ENCODE measurements around the gene SCN8A. TPM values are rescaled to one million over a fixed set of nuclear protein-coding genes. Genes with fewer than 3 reads are reported as not detected.

Gene SCN8A
- total RNA-seq, 1 experiment from 2014 or later: 5.4 TPM

- Mint-ChIP-seq H3K27ac (ENCODE audit: unreplicated experiment) (peak overlapping the region; percentile 61), H3K4me1 (ENCODE audit: low read depth, unreplicated experiment) (peaks cover 10% of the 10 kb centered on the region), H3K9me3 (ENCODE audit: low read depth, unreplicated experiment) (no peaks in the 10 kb centered on the region), H3K27me3 (ENCODE audit: unreplicated experiment) (no peaks in the 10 kb centered on the region), H3K36me3 (ENCODE audit: insufficient read depth, unreplicated experiment) (peaks cover 19% of the 10 kb centered on the region), H3K4me3 (ENCODE audit: low read depth, unreplicated experiment) (peak overlapping the region; percentile 91)
- DNase-seq: no peak
- CTCF ChIA-PET: no interaction called here
- intact Hi-C loops (cut with micrococcal nuclease; ENCODE audit: unreplicated experiment): no loop called here
- no peak for TF ChIP-seq CTCF (IDR thresholded peaks at IDR 0.05; ENCODE audit: unreplicated experiment)
- no TSS peak for BruUV-seq (replicated peaks)
Measured at GRCh38 chr12:51589557-51590176, 1.4 kb upstream of the SCN8A start.

DNA sequence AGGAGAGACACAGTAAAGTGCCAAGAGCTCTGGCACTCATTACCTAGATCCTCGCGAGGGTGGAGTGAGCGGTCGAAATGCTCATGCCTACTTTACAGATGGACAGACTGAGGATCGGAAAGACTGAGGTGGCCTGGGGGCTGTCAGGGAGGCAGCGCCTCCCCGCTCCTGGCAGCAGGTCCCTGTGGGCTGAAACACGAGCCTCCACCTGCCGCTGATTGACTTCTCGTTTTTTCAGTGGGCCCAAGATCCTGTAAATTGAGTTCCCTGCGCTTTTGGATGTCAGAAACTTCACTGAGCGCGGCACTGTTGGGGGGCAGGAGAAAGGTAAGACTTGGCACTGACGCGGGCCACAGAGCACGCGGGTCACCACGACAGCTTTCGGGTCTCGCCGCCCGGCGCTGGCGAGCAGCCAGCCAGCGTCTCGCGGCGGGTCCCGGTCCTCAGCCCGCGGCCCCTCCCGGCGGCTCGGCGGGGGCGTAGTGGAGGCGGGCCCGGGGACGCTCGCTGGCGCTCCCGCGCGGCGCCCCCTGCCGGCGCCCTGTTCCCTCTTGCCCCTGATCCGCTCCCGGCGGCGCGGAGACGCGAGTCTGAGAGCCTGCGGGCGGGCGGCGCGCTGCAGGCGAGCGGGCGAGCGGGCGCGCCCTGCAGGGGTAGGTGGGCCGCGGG is 552 bp upstream of the SCN8A start:
- H3K4me1 Mint-ChIP-seq (ENCODE audit: low read depth, unreplicated experiment): peaks cover 10% of the 10 kb centered on the region
- no peaks in the 10 kb centered on the region for H3K27me3 Mint-ChIP-seq (ENCODE audit: unreplicated experiment)
- TF ChIP-seq CTCF (IDR thresholded peaks at IDR 0.05; ENCODE audit: unreplicated experiment): peak; percentile 64
- peak; percentile 84 for DNase-seq
- intact Hi-C loops (cut with micrococcal nuclease; ENCODE audit: unreplicated experiment): no loop called here
- no peaks in the 10 kb centered on the region for H3K9me3 Mint-ChIP-seq (ENCODE audit: low read depth, unreplicated experiment)
- peak overlapping the region; percentile 91 for H3K4me3 Mint-ChIP-seq (ENCODE audit: low read depth, unreplicated experiment)
- CTCF ChIA-PET: no interaction called here
- H3K36me3 Mint-ChIP-seq (ENCODE audit: insufficient read depth, unreplicated experiment): peaks cover 19% of the 10 kb centered on the region
- BruUV-seq (replicated peaks): no TSS peak
- H3K27ac Mint-ChIP-seq (ENCODE audit: unreplicated experiment): peak overlapping the region; percentile 61

DNA sequence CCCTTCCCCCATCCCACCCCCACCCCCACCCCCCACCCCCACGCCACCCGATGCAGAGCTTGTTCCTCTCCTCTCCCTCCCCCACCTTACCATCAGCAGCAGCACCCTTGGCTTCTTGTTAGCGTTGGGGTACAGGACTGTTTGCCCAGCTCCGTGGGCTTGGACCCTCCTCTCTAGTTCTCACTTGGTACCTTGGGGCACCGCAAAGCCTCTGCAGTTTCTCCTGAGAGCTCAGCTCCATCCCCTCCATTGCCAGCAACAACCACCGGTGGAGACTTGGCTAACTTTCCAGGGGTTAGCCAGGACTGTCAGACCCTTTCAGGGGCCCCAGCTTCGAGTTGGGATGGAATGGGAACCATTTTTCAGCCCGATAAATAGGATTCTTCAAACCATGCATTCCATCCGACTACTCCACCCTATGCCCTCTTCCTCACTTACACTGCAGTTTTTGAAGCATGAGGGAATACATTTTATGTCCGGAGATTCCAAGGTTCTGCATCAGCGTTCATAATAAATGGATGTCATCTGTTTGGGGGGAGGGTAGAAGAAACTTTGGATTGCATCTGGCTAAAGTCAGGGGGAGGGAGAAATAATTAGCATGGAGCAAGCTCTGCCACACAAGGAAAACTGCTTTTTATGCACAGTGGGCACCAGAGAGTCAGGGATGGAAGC is 1.1 kb downstream of the SCN8A start:
- DNase-seq: no peak
- H3K4me3 Mint-ChIP-seq (ENCODE audit: low read depth, unreplicated experiment): peak overlapping the region; percentile 91
- CTCF ChIA-PET: interaction anchor here (0.6 to 1.0 kb wide), 2 partner anchors 11 to 47 kb away, joined by 3 to 7 read pairs; no protein-coding TSS in a partner anchor
- H3K27ac Mint-ChIP-seq (ENCODE audit: unreplicated experiment): no peak overlapping the region
- H3K36me3 Mint-ChIP-seq (ENCODE audit: insufficient read depth, unreplicated experiment): peaks cover 19% of the 10 kb centered on the region
- no peak for TF ChIP-seq CTCF (IDR thresholded peaks at IDR 0.05; ENCODE audit: unreplicated experiment)
- H3K4me1 Mint-ChIP-seq (ENCODE audit: low read depth, unreplicated experiment): no peaks in the 10 kb centered on the region
- no peaks in the 10 kb centered on the region for H3K9me3 Mint-ChIP-seq (ENCODE audit: low read depth, unreplicated experiment)
- H3K27me3 Mint-ChIP-seq (ENCODE audit: unreplicated experiment): no peaks in the 10 kb centered on the region
- intact Hi-C loops (cut with micrococcal nuclease; ENCODE audit: unreplicated experiment): no loop called here
- no TSS peak for BruUV-seq (replicated peaks)

GRCh38 chr12:51593021-51593420 is 2.0 kb downstream of the SCN8A start:
- H3K4me3 Mint-ChIP-seq (ENCODE audit: low read depth, unreplicated experiment): no peak overlapping the region
- no peaks in the 10 kb centered on the region for H3K27me3 Mint-ChIP-seq (ENCODE audit: unreplicated experiment)
- CTCF ChIA-PET: interaction anchor here (1.0 kb wide), 1 partner anchor 10 kb away, joined by 3 read pairs; no protein-coding TSS in a partner anchor

More at GRCh38 chr12:51593021-51593420, 2.0 kb downstream of the SCN8A start:
- intact Hi-C loops (cut with micrococcal nuclease; ENCODE audit: unreplicated experiment): no loop called here
- Mint-ChIP-seq H3K27ac (ENCODE audit: unreplicated experiment) (no peak overlapping the region), H3K4me1 (ENCODE audit: low read depth, unreplicated experiment) (no peaks in the 10 kb centered on the region), H3K36me3 (ENCODE audit: insufficient read depth, unreplicated experiment) (peaks cover 19% of the 10 kb centered on the region), H3K9me3 (ENCODE audit: low read depth, unreplicated experiment) (no peaks in the 10 kb centered on the region)
- DNase-seq: no peak
- no TSS peak for BruUV-seq (replicated peaks)
- TF ChIP-seq CTCF (IDR thresholded peaks at IDR 0.05; ENCODE audit: unreplicated experiment): no peak
